GM15510 (cell line): ENCODE measurements around the gene OR6Y1.

ENCODE experiments used
- POLR2A ChIP-seq: IDR thresholded peaks from 3 replicates; pipeline ENCODE4 v1.6.1; 2011; ENCODE audit warnings: borderline replicate concordance; ENCODE audit not compliant: insufficient read length; ENCODE audit errors: extremely low read depth

OR6Y1 gene

GRCh38 chr1:158554352-158554751 is at the start of gene OR6Y1:
Gene OR6Y1, minus strand, starts transcription at chr1:158554405. Its CDS starts 6,300 bp downstream, at chr1:158548105.
- TF ChIP-seq POLR2A: no peak

DNA sequence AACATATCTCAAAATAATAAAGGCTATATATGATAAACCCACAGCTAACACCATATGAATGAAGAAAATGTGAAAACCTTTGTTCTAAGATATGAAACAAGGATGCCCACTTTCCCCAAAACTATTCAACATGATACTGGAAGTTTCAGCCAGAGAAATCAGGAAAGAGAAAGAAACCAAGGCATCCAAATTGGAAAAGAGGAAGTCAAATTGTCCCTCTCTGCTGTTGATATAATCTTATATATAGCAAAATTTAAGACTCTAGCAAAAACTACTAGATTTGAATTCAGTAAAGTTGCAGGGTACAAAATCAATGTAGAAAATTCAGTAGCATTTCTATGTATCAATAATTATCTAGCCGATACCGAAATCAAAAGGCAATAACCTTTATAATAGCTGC is 46.5 kb upstream of the OR6Y1 start:
- TF ChIP-seq POLR2A: no peak

DNA sequence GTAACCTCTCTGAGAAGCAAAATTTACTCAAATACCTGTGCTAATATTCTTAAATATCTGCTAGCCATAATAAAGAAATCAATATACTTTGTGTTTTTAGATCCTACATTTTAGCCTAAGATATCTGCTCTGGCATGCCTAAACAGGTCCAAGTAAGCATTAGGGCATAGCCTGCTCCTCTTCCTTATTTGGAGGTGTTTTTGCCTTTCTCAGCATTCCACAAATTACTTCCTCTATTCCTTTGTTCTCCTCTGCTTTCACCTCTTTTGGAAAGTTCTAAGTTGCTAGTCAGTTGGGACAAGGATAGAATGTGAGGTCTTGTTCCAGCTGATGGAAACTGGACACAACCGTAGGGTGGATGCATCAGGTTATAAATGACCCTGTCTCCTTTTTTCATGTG is 32.7 kb upstream of the OR6Y1 start:
- no peak for TF ChIP-seq POLR2A

- no peak for TF ChIP-seq POLR2A
Observed at GRCh38 chr1:158583962-158584361, 29.8 kb upstream of the OR6Y1 start.

GRCh38 chr1:158579733-158580132 is 25.5 kb upstream of the OR6Y1 start, which contains the start of gene OR10X1:
Gene OR10X1, minus strand, starts transcription at chr1:158579899. Its CDS starts 0 bp downstream, at chr1:158579899.
- no peak for TF ChIP-seq POLR2A

DNA sequence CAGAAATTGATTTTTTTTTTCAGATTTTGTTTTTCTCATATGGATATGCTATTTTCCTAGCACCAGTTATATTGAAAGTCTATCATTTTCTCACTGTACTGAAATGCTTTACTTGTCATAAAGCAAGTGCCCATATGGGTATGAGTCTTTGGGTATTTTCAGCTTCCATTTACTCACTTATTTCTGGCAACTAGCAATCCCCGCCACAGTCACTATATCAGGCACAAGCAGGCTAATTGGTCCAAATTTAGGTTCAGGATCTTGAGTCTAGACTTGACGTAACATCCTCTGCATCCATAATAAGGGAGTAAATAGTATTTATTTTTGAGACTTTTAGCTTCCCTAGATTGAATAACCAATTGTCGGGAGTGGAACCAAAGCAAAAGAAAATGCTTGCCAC is 23.4 kb upstream of the OR6Y1 start:
- TF ChIP-seq POLR2A: no peak

DNA sequence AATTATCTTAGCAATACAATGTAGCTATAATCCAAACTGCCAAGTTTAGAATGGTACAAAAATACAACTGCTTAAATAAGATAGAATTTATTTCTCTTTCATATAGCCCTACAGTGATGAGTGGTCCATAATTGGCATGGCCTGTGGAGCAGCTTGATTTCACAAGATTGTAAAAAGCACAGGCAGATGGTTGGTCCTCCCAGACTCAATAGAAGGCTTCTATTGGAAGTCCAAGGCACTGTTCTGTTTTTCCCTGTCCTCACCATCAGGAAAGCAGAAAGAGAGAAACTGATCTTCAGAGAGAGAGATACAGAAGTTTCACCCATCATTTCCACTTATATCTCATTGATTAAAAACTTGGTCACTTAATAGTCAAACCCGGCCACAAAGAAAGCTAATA is 18.0 kb upstream of the OR6Y1 start:
- no peak for TF ChIP-seq POLR2A

GRCh38 chr1:158570480-158570879 is 16.3 kb upstream of the OR6Y1 start, which contains the start of gene OR6P1:
Gene OR6P1, minus strand, starts transcription at chr1:158570580. Its CDS starts 6,976 bp downstream, at chr1:158563604.
- TF ChIP-seq POLR2A: no peak

DNA sequence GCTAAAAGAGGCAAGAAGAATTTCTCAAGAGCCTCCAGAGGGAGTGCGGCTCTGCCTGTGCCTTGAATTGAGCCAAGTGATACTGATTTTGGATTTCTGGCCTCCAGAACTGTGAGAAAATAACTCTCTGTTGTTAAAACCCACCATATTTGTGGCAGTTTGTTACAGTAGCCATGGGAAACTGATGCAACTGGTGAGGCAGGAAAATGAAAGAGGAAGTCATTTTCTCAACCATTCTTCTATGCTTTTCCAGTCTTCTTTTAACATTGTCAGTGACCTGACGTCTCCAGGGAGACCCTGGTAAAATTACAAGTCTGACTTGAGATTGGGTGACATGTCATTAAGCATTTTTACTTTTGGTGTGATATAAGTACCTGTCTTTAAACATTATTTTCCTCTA is 10.4 kb upstream of the OR6Y1 start:
- TF ChIP-seq POLR2A: no peak

- no peak for TF ChIP-seq POLR2A
Observed at GRCh38 chr1:158563853-158564252, 9.6 kb upstream of the OR6Y1 start.

DNA sequence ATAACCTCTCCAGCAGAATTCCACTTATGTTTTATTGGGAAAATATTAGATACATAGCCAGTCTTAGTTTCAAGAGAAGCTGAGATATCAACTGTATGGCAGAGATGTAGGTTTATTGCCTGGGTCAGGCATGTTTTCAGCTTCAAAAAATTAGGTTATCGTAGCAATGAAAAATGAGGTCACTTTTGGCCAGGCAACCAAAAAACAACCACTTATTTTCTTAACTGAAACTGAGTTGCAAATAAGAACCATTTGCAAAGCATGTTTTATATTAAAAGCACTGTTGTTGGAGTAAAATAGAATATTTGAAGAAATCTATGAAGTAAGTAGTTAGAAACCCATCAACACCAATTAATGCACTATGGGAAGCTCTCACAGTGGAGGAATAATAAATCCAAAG is 5.5 kb upstream of the OR6Y1 start:
- TF ChIP-seq POLR2A: no peak

- no peak for TF ChIP-seq POLR2A
Observed at GRCh38 chr1:158552296-158552695, 1.9 kb downstream of the OR6Y1 start.

DNA sequence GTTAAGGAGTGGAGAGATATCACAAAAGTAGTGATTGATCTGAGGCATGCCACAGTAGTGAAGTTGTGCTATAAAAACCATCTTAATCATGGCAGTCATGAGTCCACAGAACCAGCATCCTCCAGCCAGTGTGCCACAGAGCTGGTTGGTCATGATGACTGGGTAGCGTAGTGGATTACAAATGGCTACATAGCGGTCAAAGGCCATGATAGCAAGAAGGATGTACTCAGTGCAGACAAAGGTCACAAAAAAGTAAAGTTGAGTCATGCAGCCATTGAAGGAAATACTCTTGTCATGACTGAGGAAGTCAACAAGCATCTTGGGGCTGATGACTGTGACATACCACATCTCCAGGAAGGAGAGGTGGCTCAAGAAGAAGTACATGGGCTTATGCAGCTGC is 6.7 kb downstream of the OR6Y1 start:
- TF ChIP-seq POLR2A: no peak

DNA sequence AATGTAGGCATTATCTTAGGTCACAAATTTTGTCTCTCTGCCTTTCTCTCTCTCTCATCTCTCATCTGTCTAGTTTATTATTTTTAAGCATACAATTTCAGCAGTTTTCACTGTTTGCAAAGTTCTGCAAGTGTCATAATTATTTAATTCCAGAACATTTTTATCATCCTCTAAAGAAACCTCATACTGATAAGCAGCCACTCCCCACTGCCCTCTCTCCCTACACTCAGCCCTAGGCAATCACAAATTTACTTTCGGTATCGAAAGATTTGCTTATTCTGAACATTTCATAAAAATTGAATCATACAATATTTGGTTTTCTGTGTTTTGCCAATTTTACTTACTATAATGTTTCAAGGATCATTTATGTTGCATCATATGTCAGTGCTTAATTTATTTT is 16.6 kb downstream of the OR6Y1 start:
- no peak for TF ChIP-seq POLR2A

DNA sequence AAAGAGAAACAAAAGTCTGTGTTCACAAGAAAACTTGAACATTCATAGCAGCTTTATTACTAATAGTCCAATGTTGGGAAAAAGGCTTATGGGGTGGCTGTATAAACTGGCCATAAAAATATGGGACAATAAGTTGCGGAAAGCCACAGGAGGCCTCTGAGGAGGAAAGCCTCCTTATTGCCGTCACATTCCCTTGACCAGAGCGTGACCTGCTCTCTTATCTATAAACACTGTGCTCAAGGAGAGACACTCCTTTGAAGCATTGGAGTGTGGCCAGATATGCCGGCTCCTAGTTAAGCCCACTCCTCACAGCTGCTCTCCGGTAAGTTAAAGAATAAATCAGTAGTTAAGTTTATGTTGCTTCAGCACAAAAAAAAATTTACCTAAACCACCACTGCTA is 19.7 kb downstream of the OR6Y1 start:
- TF ChIP-seq POLR2A: no peak

GRCh38 chr1:158527190-158527815 is 26.9 kb downstream of the OR6Y1 start:
- no peak for TF ChIP-seq POLR2A

GRCh38 chr1:158521666-158522058 is 32.5 kb downstream of the OR6Y1 start:
- no peak for TF ChIP-seq POLR2A
